Thoracic aorta (tissue), 2 donors: Measurements from ENCODE around the gene GPR132. TPM values are rescaled to one million over a fixed set of nuclear protein-coding genes. Genes with fewer than 3 reads are reported as not detected.
"Not testable (repeated sequence)": the region's sequence is repeated elsewhere in the genome, so short reads cannot be mapped to it uniquely, and the experiment has no call there.

Source experiments
- ATAC-seq: fragments of 150-250 bp; one replicate; pipeline ENCODE4 v1.8.0; 2017; ENCODE audit warnings: low read depth; ENCODE audit not compliant: insufficient number of reproducible peaks, low FRiP score
- DNase-seq: peaks from one replicate; pipeline ENCODE4 v3.0.0-alpha.2; 2020; ENCODE audit warnings: low spot score
- H3K27ac ChIP-seq, 2 donors: fragments of 200-600 bp; sonication (generic); 1 replicate in 1 of 2; 2 replicates in 1 of 2; pipeline ENCODE4 v1.5.1; 2016; ENCODE audit warnings: mild to moderate bottlenecking in 2 of 2, moderate library complexity in 2 of 2
- H3K27me3 ChIP-seq: fragments of 200-600 bp; sonication (generic); replicated peaks from 2 replicates; pipeline ENCODE4 v1.6.0; 2016; ENCODE audit warnings: mild to moderate bottlenecking; ENCODE audit not compliant: insufficient read depth
- H3K36me3 ChIP-seq: fragments of 200-600 bp; sonication (generic); one replicate; pipeline ENCODE4 v1.5.1; 2016
- H3K4me1 ChIP-seq, 2 donors: fragments of 200-600 bp; sonication (generic); 1 replicate in 1 of 2; 2 replicates in 1 of 2; pipeline versions ENCODE4 v1.5.1 to v1.6.0; 2016; ENCODE audit warnings: low read depth in 2 of 2, mild to moderate bottlenecking in 1 of 2; ENCODE audit not compliant: control insufficient read depth in 1 of 2
- H3K4me3 ChIP-seq: fragments of 200-600 bp; sonication (generic); 2 replicates; pipeline ENCODE4 v1.5.1; 2016; ENCODE audit warnings: mild to moderate bottlenecking
- H3K9me3 ChIP-seq: fragments of 200-600 bp; sonication (generic); 2 replicates; pipeline ENCODE4 v1.5.1; 2016
- CTCF ChIP-seq: fragments of 200-600 bp; sonication (generic); IDR thresholded peaks from one replicate; pipeline ENCODE4 v1.5.1; 2019; ENCODE audit warnings: antibody characterized with exemption
- total RNA-seq, 2 donors: library from RNA; depleted of rRNA; stranded (reverse); fragments of >200 nt; gene quantifications; one replicate each; pipeline versions ENCODE4 v1.1.0 to v1.2.3, GENCODE V29; 2016

GPR132 gene, protein sequence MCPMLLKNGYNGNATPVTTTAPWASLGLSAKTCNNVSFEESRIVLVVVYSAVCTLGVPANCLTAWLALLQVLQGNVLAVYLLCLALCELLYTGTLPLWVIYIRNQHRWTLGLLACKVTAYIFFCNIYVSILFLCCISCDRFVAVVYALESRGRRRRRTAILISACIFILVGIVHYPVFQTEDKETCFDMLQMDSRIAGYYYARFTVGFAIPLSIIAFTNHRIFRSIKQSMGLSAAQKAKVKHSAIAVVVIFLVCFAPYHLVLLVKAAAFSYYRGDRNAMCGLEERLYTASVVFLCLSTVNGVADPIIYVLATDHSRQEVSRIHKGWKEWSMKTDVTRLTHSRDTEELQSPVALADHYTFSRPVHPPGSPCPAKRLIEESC
- 10 to 100 TPM in 1 of 2 donors, 1 to 10 TPM in 1; 2.3 to 18.6 TPM for total RNA-seq

DNA sequence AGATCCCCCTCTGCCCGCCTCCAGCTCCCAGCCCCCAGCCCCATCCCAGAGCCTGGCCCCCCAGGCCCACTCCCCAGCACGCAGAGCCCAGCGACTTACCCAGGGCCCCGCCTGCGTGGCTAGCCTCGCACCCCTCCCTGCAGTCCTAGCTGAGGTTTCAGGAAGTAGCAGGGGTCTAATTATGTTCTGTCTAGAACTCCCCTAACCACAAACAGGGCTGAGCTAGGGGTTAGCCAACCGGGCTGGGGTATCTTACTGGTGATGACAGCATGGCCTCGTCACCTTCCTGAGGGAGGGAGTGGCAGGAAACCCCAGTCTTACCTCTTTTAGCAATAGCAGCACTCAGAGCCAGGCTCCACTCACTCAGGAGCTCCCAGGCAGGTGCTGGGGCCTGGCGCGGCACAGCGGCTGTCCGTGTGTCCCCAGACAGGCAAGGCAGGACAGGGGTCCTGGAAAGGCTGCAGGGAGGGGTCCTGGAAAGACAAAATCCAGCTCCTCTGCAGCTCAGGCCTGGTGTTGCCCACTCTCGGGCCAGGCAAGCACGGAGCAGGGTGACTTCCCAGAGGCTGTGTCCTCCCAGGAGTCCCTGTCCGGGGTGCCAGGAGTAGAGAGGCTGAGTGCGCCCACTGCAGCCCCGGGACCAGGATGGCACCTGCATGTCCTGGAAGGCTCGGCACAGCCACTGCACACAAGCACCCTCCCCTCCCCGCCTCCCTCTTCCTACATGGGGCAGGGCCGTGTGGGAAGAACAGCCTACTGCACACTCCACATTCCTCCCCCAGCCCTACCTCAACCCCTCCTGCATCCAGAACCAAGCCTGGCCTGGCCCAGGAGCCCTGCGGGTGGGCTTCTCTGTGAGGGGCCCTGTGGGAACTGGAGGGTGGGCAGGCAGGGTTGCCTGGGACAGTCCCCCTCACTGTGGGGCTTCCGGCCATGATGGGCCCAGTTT is at the start of gene GPR132:
Gene GPR132, minus strand, starts transcription at position 151 of the 949 bp plus-strand sequence. CDS start 10,010 bp downstream, outside the sequence.
- no peak for TF ChIP-seq CTCF
- H3K36me3 ChIP-seq, result no peaks in the 10 kb centered on the region
- H3K27me3 ChIP-seq, result no peaks in the 10 kb centered on the region
- no peaks in the 10 kb centered on the region for H3K9me3 ChIP-seq
- no peaks in the 10 kb centered on the region for H3K4me1 ChIP-seq
- ATAC-seq (no peak), DNase-seq (no peak)
- H3K27ac ChIP-seq, result peak within 1 kb of the TSS in 1 of 2 donors; percentile 23
- H3K4me3 ChIP-seq, result peak within 1 kb of the TSS; percentile 59

GRCh38 chr14:105109243-105109642 is 44.0 kb upstream of the GPR132 start:
- not testable (repeated sequence) for H3K36me3 ChIP-seq, H3K27me3 ChIP-seq, DNase-seq, H3K9me3 ChIP-seq, H3K27ac ChIP-seq, ATAC-seq, H3K4me3 ChIP-seq, H3K4me1 ChIP-seq

DNA sequence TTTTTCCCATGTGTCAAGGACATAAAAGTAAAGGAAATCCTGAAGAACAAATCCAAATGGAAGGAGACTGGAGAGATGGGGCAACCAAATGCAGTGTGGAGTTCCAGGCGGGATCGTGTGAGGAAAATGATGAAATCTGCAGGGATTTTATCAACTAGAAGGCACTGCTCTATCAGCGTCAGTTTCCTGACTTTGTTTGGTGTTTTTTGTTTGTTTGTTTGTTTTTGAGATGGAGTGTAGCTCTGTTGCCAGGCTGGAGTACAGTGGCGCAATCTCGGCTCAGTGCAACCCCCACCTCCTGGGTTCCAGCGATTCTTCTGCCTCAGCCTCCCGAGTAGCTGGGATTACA is 43.3 kb upstream of the GPR132 start:
- Histone ChIP-seq H3K27ac (no peak overlapping the region), H3K4me3 (no peak overlapping the region), H3K9me3 (no peaks in the 10 kb centered on the region), H3K4me1 (no peaks in the 10 kb centered on the region), H3K27me3 (no peaks in the 10 kb centered on the region), H3K36me3 (no peaks in the 10 kb centered on the region)
- no peak for TF ChIP-seq CTCF
- DNase-seq, result no peak
- no peak for ATAC-seq

- Histone ChIP-seq H3K36me3 (no peaks in the 10 kb centered on the region), H3K4me3 (no peak overlapping the region), H3K27ac (no peak overlapping the region), H3K27me3 (no peaks in the 10 kb centered on the region), H3K4me1 (no peaks in the 10 kb centered on the region), H3K9me3 (no peaks in the 10 kb centered on the region)
- ATAC-seq (no peak), DNase-seq (no peak)
- TF ChIP-seq CTCF, result no peak
Observed at GRCh38 chr14:105107781-105108515, 42.7 kb upstream of the GPR132 start.

GRCh38 chr14:105107351-105107750 is 42.1 kb upstream of the GPR132 start:
- Histone ChIP-seq H3K27ac (no peak overlapping the region), H3K27me3 (no peaks in the 10 kb centered on the region), H3K4me1 (no peaks in the 10 kb centered on the region), H3K9me3 (no peaks in the 10 kb centered on the region), H3K36me3 (no peaks in the 10 kb centered on the region), H3K4me3 (no peak overlapping the region)
- ATAC-seq (no peak), DNase-seq (no peak)
- TF ChIP-seq CTCF, result no peak
